Activated naive CD4-positive, alpha-beta T cell treated with anti-CD3 and anti-CD28 coated beads, Interleukin-2, amount 50 U/mL, for 72 hours (primary cell): ENCODE data around the gene ZFAND3. TPM values are rescaled to one million over a fixed set of nuclear protein-coding genes. Genes with fewer than 3 reads are reported as not detected.
A peak's percentile ranks its signal among the peaks of the same experiment; 100 is the strongest.

Experiments used
- ATAC-seq, 2 donors: fragments of 150-1000 bp; cut with Tn5 transposase; 2 replicates each; pipeline ENCODE4 v1.10.0; 2021; ENCODE audit warnings: mild to moderate bottlenecking in 2 of 2, moderate library complexity in 2 of 2
- DNase-seq, 2 donors: peaks; one replicate each; pipeline ENCODE4 v3.0.0; 2021 to 2022; ENCODE audit warnings: low spot score in 2 of 2
- H3K27ac Mint-ChIP-seq, 2 donors: one replicate each; pipeline ENCODE4 v1.8.0; 2022; ENCODE audit warnings: mild to moderate bottlenecking in 2 of 2, mixed read lengths in 2 of 2
- H3K36me3 Mint-ChIP-seq, 2 donors: one replicate each; pipeline ENCODE4 v1.8.0; 2022; ENCODE audit warnings: mixed read lengths in 2 of 2
- H3K9me3 Mint-ChIP-seq, 2 donors: one replicate each; pipeline ENCODE4 v1.8.0; 2022; ENCODE audit warnings: mixed read lengths in 2 of 2
- total RNA-seq, 2 donors: library from RNA; stranded (reverse); gene quantifications; one replicate each; pipeline ENCODE4 v1.2.3, GENCODE V29; 2022

Gene ZFAND3
- total RNA-seq, 2 donors from 2014 or later: 34.1 to 37.2 TPM

- no peaks in the 10 kb centered on the region for H3K9me3 Mint-ChIP-seq
- H3K36me3 Mint-ChIP-seq: no peaks in the 10 kb centered on the region
- DNase-seq: no peak
- peak overlapping the region in 1 of 2 donors; percentile 39 for H3K27ac Mint-ChIP-seq
- no peak for ATAC-seq
These were observed 368.5 kb downstream of the ZFAND3 start for GRCh38 chr6:38187811-38188590.

DNA sequence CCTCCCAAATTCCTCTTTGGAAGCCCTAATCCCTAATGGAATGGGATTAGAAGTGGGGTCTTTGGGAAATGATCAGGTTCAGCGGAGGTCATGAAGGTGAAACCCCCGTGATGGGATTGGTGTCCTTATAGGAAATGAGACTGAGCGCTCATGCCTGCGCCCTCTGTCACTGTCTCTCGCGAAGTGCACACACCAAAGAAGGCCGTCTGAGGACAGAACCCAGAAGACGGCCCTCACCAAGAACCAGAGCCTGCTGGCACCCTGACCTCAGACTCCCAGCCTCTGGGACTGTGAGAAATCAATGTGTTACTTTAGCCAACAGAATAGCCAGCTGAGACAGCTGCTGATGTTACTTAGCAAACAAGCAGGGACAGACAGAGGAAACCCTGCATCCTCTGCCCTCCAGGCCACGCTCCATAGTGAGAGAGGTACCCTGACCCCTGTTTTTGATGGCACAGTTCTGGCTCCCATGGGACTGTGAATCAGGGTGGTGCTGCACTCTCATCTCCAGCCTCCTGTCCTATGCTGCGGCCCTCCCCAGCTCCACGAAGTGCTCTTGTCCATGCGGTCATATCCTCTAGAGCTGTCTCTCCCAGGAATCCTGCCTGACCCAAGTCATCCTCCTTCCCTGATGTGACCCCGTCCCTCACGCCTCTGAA, 369.3 kb downstream of the ZFAND3 start:
- DNase-seq (no peak), ATAC-seq (no peak)
- Mint-ChIP-seq H3K9me3 (no peaks in the 10 kb centered on the region), H3K27ac (no peak overlapping the region), H3K36me3 (no peaks in the 10 kb centered on the region)

- no peaks in the 10 kb centered on the region for H3K36me3 Mint-ChIP-seq
- ATAC-seq: no peak
- no peak for DNase-seq
- H3K27ac Mint-ChIP-seq: peak overlapping the region in 1 of 2 donors; percentile 51
- H3K9me3 Mint-ChIP-seq: no peaks in the 10 kb centered on the region
These were observed 371.9 kb downstream of the ZFAND3 start for GRCh38 chr6:38191418-38191817.

- Mint-ChIP-seq H3K27ac (no peak overlapping the region), H3K9me3 (no peaks in the 10 kb centered on the region), H3K36me3 (no peaks in the 10 kb centered on the region)
- ATAC-seq: no peak
- DNase-seq: no peak
These were observed 372.5 kb downstream of the ZFAND3 start for GRCh38 chr6:38192011-38192410.

GRCh38 chr6:38192487-38192886, 373.0 kb downstream of the ZFAND3 start:
- Mint-ChIP-seq H3K36me3 (no peaks in the 10 kb centered on the region), H3K27ac (no peak overlapping the region)
- no peak for ATAC-seq

GRCh38 chr6:38193051-38193450, 373.5 kb downstream of the ZFAND3 start:
- Mint-ChIP-seq H3K27ac (peak overlapping the region in 1 of 2 donors; percentile 65), H3K36me3 (no peaks in the 10 kb centered on the region), H3K9me3 (no peaks in the 10 kb centered on the region)
- DNase-seq (no peak), ATAC-seq (no peak)

More at GRCh38 chr6:38192487-38192886, 373.0 kb downstream of the ZFAND3 start:
- no peak for DNase-seq
- no peaks in the 10 kb centered on the region for H3K9me3 Mint-ChIP-seq

GRCh38 chr6:38193481-38194281, 374.2 kb downstream of the ZFAND3 start:
- H3K27ac Mint-ChIP-seq: peak overlapping the region in 1 of 2 donors; percentile 3
- no peak for ATAC-seq

DNA sequence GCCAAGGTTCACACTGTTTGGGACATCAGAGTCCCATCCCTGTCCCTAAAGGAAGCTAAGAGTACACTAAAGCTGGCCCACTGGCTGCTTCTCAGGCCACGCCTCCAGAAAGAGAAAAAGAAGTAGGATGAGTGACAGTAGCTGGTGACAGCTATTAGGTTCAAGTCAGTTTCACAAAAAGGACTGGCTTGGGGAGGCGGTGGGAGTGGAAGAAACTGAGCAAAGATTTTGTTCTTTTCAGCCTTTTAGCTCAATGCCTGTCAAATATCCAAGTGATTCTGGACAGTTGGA, 374.7 kb downstream of the ZFAND3 start:
- DNase-seq (no peak), ATAC-seq (no peak)
- H3K36me3 Mint-ChIP-seq: no peaks in the 10 kb centered on the region
- no peaks in the 10 kb centered on the region for H3K9me3 Mint-ChIP-seq
- no peak overlapping the region for H3K27ac Mint-ChIP-seq

More at GRCh38 chr6:38193481-38194281, 374.2 kb downstream of the ZFAND3 start:
- no peak for DNase-seq
- H3K36me3 Mint-ChIP-seq: no peaks in the 10 kb centered on the region
- no peaks in the 10 kb centered on the region for H3K9me3 Mint-ChIP-seq

- Mint-ChIP-seq H3K27ac (no peak overlapping the region), H3K36me3 (no peaks in the 10 kb centered on the region), H3K9me3 (no peaks in the 10 kb centered on the region)
- DNase-seq: no peak
- no peak for ATAC-seq
These were observed 375.1 kb downstream of the ZFAND3 start for GRCh38 chr6:38194589-38194988.

GRCh38 chr6:38195113-38195635, 375.6 kb downstream of the ZFAND3 start:
- ATAC-seq: no peak
- Mint-ChIP-seq H3K27ac (no peak overlapping the region), H3K36me3 (no peaks in the 10 kb centered on the region), H3K9me3 (no peaks in the 10 kb centered on the region)
- DNase-seq: no peak

GRCh38 chr6:38198219-38198618, 378.7 kb downstream of the ZFAND3 start:
- no peaks in the 10 kb centered on the region for H3K36me3 Mint-ChIP-seq
- no peak for ATAC-seq
- H3K27ac Mint-ChIP-seq: peak overlapping the region in 1 of 2 donors; percentile 17
- no peaks in the 10 kb centered on the region for H3K9me3 Mint-ChIP-seq
- no peak for DNase-seq

Other genes with a start within 250 kb of the ZFAND3 start
- under 1 TPM; 0.39 to 0.71 TPM for gene MDGA1, start 121.8 kb upstream of the ZFAND3 start, total RNA-seq